GM23248 (cell line): ENCODE measurements around the gene MTMR11.

ENCODE experiments used
- EZH2 ChIP-seq: fragments of 200-600 bp; sonication (generic); IDR thresholded peaks from 2 replicates; pipeline ENCODE4 v1.6.1; 2018; ENCODE audit warnings: antibody characterized with exemption, mild to moderate bottlenecking; ENCODE audit not compliant: insufficient read depth, poor library complexity, severe bottlenecking
- EZH2phosphoT487 ChIP-seq: fragments of 200-600 bp; sonication (generic); IDR thresholded peaks from 2 replicates; pipeline ENCODE4 v1.6.1; 2018; ENCODE audit warnings: antibody characterized with exemption, moderate library complexity, mild to moderate bottlenecking, low read depth; ENCODE audit not compliant: insufficient read depth

DNA sequence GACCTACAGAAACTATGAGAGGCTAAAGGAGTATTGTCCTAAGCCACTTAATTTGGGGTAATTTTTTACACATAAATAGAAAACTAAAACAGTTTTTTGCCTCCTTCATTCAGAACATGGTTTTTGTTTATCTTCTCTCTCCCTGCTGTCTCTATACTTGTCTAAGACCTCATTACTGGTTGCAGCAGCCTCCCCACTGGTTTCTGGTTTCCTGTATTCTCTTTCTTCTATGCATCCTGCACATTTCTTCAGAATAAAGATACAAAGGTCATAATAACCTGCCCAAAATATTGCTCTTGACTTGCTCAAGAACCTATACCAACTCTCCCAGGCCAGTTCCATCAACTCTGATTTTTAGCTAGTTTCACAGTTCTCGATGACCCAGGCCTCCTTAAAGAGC, 57.1 kb downstream of the MTMR11 start:
- TF ChIP-seq EZH2 (no peak), EZH2phosphoT487 (no peak)
